Smooth muscle cell of the brain vasculature (primary cell): ENCODE results near the gene RET.

Experiments
- DNase-seq: peaks from one replicate; pipeline ENCODE4 v3.0.0-alpha.2; 2012; ENCODE audit warnings: low read depth, low spot score

The RET gene

DNA sequence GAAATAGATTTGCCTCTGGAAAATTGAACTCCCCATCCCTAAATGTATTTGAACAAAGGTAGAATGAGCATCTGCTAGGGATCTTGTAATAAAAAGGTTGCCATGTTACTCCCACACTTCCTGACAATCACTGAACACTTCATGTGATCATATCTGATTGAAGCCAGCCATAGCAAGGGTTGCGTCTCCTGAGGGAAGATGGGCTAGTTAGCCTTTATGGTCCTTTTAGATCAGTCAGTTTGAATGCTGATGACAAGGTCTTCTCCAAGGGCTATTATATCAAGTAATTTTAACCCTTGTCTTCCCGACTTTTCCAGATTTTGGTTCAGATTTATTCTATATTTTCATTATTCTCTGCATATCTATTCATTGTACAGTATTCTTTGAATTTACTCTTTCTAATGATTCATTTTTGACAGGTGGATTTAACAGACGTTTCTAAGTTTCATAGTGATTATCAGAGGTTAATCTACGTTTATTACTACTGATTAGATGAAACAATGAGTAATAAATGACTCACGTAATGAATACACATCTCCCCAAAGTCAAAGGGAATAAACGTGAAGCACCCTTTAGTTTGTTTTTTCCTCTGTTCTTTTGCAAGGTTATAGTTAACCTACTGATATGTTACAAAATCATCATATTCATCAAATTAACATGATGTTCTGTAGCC is 89.5 kb downstream of the RET start:
- DNase-seq, result no peak

DNA sequence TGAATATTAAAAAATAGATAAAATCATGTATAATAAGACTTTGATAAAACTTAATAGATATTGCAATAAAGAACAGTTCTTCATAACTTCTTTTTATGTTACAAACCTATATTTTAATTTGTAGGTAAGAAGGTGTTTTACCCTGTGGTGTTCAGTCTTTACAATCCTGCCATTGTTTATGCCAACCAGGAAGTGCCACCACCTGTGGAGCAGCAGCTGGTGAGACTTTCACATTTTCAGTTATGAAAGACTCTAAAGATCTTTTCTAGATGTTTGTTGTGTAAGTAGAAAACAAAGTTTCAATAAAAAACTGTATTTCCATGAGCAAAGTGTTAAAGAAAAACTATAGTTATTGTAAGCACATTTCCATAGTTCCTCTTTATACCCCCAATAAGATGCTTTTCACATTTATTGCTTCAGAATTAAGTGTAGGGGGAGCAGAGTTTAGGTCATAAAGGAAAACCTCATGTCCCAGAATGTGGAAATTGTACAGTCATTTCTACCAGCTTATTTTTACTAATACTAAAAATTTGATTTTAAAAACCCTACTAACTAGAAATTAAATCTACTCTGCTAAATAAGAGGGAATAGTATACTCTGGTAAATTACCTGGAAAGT is 90.1 kb downstream of the RET start:
- no peak for DNase-seq

DNA sequence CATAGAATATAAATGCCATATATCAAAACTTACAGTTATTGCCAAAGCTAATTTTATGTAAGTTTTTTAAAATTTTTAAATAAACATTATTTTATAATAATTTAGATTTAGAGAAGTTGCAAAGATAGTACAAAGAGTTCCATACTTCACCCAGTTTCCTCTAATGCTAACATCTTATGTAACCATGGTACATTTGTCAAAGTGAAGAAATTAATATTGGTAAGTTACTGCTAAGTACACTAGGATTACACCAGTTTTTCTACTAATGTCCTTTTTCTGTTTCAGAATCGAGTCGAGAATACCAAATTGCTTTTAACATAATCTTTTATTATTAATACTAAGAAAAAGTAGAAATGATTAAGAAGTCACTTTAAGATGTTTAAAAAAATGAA is 90.6 kb downstream of the RET start:
- DNase-seq, result no peak

DNA sequence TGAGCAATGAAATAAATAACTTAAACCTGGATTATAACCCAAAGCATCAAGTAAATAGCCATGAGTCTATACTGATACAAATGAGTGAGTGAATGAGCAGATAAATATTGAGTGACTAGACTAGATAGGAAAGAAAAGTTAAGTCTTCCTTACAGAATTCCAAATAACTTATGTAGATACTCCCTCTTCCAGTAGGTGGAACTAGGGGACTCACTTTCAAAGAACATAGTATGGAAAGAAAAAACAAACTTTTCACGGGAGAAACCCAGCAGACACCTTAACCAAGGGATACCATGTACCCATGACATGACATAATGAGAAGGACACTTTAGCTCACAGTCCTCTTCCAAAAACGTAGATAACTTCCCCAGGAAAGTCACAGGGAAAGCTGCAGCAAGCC is 93.6 kb downstream of the RET start:
- DNase-seq, result no peak

DNA sequence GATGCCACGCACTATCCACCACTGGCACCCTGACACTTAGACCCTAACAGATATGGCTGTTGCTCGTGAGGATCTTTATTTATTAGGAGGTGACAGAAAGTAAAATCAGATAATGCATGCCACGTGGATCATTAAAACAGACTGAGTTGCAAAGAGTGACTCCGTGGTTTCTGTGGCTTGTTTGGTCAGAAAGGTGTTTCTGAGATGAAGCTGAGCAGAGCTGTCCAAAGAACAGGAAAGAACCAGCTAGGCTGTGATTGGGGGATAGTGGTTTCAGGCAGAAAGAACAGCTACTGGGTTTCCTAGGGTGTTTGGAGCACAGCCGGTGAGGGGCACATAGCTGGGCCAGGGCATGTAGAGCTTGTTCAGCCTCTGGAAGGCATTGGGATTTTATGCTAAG is 95.8 kb downstream of the RET start:
- no peak for DNase-seq

DNA sequence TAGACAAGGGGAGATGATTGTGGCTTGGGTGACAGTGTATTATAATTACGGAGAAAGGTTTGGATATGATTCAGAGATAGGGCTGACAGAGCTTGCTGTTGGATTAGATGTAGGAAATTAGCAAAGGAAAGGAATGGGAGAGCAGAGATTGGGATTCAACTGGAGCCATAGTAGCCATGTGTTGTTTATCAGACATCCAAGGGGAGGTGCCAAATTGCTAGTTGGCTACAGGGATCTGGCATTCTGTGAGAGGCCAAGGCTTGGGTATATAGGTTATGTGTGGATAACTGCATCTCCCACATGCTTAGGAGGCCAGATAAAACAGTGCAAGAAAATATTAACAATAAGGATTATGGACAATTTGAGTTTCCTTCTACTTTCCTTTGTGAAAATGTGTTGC is 96.3 kb downstream of the RET start:
- no peak for DNase-seq

DNA sequence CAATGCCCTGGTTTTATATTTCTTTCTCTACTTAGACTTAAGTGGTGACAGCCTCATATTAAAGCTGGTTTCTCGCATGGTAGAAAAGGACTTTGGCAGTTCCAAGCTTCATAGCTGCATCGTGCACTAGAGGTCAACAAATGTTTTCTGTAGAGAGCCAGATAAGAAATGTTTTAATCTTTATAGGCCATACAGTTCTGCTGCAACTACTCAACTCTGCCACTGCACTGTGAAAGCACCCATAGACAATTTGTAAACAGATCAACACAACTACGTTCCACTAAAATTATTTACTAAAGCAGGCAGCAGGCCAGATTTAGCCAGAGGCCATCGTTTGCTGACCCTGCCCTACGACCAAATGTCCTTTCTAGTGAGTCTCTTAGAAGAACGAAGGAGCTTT is 98.1 kb downstream of the RET start:
- DNase-seq, result no peak

DNA sequence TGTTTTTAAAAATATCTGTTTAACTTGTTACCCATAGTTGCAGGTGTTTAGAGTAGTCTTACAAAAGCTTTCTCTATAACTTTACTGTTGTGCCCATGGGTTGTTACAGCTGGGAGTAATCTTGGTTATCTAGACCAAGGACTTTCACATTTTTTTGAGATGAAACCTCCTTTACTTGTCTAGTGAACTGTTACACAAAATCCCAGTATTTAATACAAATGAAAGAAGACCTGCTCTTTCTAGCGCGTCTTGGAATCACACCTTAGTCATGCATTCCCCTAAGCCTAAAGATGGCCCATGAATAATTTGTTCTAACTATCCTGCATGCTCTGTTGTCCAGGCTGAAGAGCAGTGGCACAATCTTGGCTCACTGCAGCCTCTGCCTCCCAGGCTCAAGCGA is 99.4 kb downstream of the RET start:
- DNase-seq, result no peak

DNA sequence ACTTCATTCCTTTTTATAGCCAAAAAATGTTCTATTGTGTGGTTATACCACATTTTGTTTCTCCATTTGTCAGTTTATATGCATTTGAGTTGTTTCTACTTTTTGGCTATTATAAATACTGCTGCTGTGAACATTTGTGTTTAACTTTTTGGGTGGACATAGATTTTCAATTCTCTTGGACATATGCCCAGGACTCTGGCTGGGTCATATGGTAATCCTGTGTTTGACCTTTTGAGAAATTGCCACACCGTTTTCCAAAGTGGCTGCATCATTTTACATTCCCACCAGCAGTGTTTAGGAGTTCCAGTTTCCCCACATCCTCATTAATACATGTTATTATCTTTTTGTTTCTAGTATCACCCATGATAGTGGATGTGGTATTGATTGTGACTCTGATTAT is 100.7 kb downstream of the RET start:
- no peak for DNase-seq
